ENCODE data around the gene MLLT1. TPM values are rescaled to one million over a fixed set of nuclear protein-coding genes. Genes with fewer than 3 reads are reported as not detected.

The MLLT1 gene
- total RNA-seq, 4 donors from 2014 or later = 5.9 to 103 (median 13.3) TPM

DNA sequence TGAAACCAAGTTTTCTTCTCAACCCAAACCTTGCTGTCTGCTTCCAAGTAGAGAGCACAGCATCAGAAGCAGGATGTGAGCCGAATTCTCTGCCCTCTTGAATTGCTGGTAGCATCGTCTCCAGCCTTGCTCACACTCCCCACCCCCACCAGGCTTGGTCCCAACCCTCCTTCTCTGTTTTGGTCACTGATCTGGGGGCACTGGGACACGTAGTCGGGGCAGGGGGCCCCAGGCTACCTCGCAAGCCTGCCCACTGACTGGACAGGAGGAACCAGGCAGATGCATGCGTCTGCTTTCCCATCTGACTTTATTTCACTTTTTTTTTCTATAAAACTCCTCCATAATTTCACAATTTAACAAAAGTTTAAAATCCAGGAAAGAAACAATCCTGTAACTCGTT, 69.7 kb downstream of the MLLT1 start:
- TF ChIP-seq, protein P1, sequence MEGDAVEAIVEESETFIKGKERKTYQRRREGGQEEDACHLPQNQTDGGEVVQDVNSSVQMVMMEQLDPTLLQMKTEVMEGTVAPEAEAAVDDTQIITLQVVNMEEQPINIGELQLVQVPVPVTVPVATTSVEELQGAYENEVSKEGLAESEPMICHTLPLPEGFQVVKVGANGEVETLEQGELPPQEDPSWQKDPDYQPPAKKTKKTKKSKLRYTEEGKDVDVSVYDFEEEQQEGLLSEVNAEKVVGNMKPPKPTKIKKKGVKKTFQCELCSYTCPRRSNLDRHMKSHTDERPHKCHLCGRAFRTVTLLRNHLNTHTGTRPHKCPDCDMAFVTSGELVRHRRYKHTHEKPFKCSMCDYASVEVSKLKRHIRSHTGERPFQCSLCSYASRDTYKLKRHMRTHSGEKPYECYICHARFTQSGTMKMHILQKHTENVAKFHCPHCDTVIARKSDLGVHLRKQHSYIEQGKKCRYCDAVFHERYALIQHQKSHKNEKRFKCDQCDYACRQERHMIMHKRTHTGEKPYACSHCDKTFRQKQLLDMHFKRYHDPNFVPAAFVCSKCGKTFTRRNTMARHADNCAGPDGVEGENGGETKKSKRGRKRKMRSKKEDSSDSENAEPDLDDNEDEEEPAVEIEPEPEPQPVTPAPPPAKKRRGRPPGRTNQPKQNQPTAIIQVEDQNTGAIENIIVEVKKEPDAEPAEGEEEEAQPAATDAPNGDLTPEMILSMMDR (IDR thresholded peaks at IDR 0.05) = no peak
- H3K36me3 ChIP-seq = no peaks in the 10 kb centered on the region
- no peaks in the 10 kb centered on the region for H3K9me3 ChIP-seq
- no peaks in the 10 kb centered on the region for H3K27me3 ChIP-seq
- H3K4me1 ChIP-seq = no peaks in the 10 kb centered on the region
- H3K4me3 ChIP-seq = no peak overlapping the region
- intact Hi-C loops (cut with DNase I; ENCODE audit: low total_unique reads) = no loop called here
- H3K27ac ChIP-seq = no peak overlapping the region
- no peak for DNase-seq

DNA sequence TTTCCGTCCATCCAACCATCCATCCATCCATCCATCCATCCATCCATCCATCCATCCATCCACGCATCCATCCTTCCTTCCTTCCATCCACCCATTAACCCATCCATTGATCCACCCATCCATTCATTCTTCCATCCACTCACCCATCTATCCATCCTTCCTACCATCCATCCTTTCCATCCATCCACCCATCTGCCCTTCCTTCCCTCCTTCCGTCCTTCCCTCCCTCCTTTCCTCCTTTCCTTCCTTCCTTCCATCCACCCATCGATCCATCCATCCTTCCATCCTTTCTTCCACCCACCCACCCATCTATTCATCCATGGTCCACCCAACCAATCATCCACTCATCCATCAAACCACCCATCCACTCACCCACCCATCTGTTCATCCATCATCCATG, 70.1 kb downstream of the MLLT1 start:
- no peak for TF ChIP-seq POLR2A (IDR thresholded peaks at IDR 0.05)
- TF ChIP-seq, protein P1 (IDR thresholded peaks at IDR 0.05) = no peak
- no peaks in the 10 kb centered on the region for H3K27me3 ChIP-seq
- no peak for DNase-seq
- H3K9me3 ChIP-seq = no peaks in the 10 kb centered on the region
- no peak overlapping the region for H3K4me3 ChIP-seq
- intact Hi-C loops (cut with DNase I; ENCODE audit: low total_unique reads) = no loop called here
- no peaks in the 10 kb centered on the region for H3K4me1 ChIP-seq
- no peak overlapping the region for H3K27ac ChIP-seq
- H3K36me3 ChIP-seq = no peaks in the 10 kb centered on the region

DNA sequence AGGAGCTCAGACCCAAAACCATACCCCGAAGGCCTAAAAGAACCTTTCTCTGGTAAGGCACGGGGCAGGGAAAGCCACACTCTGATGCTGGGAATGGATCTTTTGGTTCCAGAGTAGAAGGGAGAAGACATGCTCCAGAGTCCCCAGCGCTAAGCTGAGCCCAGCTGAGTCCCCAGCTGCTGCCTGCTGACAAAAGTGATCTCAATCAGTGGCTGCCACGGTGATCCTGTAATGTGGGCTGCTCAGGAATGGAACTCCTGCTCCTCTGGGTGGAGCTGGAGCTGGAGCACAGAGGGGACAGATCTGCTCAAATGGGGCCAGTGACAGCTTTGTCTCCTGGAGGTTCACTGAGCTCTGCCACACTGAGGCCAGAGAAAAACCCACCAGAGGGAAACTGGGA, 70.5 kb downstream of the MLLT1 start:
- Histone ChIP-seq H3K4me3 (no peak overlapping the region), H3K4me1 (no peaks in the 10 kb centered on the region), H3K27me3 (no peaks in the 10 kb centered on the region), H3K27ac (no peak overlapping the region), H3K36me3 (no peaks in the 10 kb centered on the region), H3K9me3 (no peaks in the 10 kb centered on the region)
- no peak for DNase-seq
- intact Hi-C loops (cut with DNase I; ENCODE audit: low total_unique reads) = no loop called here
- no peak for TF ChIP-seq POLR2A (IDR thresholded peaks at IDR 0.05)
- TF ChIP-seq, protein P1 (IDR thresholded peaks at IDR 0.05) = no peak

DNA sequence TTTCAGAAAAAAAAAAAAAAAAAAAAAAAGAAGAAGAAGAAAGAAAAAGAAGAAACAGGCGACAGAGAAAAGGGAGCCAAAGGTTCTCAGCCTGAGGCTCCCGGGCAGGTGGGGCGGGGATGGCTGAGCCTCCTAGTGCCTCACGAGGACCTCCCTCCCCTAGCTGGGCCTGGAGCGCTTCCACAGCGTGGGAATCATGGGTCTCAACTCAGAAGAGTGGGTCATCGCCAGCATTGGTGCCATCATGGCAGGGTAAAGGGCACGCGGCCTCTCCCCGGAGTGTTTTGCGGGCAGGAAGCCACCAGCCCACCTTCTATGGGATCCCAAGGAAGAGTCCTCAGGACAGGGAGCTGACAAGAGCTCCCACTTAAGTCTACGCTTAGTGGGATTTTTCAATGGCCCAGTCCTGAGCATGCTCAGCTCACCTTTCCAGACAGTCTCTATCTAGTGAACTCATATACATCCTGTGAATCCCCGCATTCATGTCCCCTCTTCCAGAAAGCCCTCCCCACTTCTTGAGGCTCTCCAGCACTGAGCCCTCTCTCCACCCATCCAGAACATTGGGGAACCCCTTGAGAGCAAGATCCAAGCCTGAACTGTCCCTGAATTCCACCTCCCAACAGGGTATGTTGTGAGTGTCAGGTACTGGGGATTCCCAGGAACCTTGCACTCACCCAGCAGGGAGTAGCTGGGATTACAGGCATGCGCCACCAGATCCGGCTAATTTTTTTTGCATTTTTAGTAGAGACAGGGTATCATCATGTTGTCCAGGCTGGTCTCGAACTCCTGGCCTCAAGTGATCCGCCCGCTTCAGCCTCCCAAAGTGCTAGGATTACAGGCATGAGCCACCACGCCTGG, 74.7 kb downstream of the MLLT1 start:
- H3K4me3 ChIP-seq = no peak overlapping the region
- intact Hi-C loops (cut with DNase I; ENCODE audit: low total_unique reads) = no loop called here
- no peaks in the 10 kb centered on the region for H3K36me3 ChIP-seq
- H3K27me3 ChIP-seq = no peaks in the 10 kb centered on the region
- no peak for DNase-seq
- no peak overlapping the region for H3K27ac ChIP-seq
- TF ChIP-seq, protein P1 (IDR thresholded peaks at IDR 0.05) = no peak
- no peak for TF ChIP-seq POLR2A (IDR thresholded peaks at IDR 0.05)
- no peaks in the 10 kb centered on the region for H3K4me1 ChIP-seq
- no peaks in the 10 kb centered on the region for H3K9me3 ChIP-seq

DNA sequence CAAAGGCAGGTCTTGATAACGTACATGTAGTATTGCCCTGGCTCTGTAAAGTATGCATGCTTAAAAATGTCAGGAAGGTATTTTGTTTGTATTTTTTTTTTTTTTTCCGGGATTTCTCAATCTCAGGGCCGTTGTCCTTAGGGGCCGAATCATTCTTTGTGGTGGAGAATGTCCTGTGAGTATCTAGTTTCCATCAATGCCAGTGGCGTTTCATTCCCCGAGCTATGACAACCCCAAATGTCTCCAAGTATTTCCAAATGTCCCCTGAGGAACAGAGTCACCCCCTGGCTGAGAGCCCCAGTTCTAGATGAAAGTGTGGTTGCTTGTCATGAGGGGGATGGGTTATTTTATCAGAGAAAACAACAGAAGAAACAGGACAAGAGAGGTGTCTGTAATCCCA, 75.6 kb downstream of the MLLT1 start:
- Histone ChIP-seq H3K4me1 (no peaks in the 10 kb centered on the region), H3K27me3 (no peaks in the 10 kb centered on the region), H3K4me3 (no peak overlapping the region), H3K9me3 (no peaks in the 10 kb centered on the region), H3K27ac (no peak overlapping the region), H3K36me3 (no peaks in the 10 kb centered on the region)
- no peak for DNase-seq
- intact Hi-C loops (cut with DNase I; ENCODE audit: low total_unique reads) = no loop called here
- TF ChIP-seq, protein P1 (IDR thresholded peaks at IDR 0.05) = no peak
- no peak for TF ChIP-seq POLR2A (IDR thresholded peaks at IDR 0.05)

Measured in uterus (tissue), 4 donors.